HepG2 (cell line): ENCODE data around the gene SLC9A8. TPM values are rescaled to one million over a fixed set of nuclear protein-coding genes. Genes with fewer than 3 reads are reported as not detected.
A peak's percentile ranks its signal among the peaks of the same experiment; 100 is the strongest.

Experiments
- AKAP8 ChIP-seq: sonication (generic); formaldehyde crosslinking; IDR thresholded peaks from 2 replicates; pipeline ENCODE4 v1.5.1; 2020; ENCODE audit warnings: mild to moderate bottlenecking, missing genetic modification reagents
- CTCF ChIP-seq: sonication (generic); formaldehyde crosslinking; IDR thresholded peaks from 2 replicates; pipeline ENCODE4 v1.5.0; 2020; ENCODE audit warnings: mild to moderate bottlenecking, missing genetic modification reagents, moderate library complexity
- DPF2 ChIP-seq: sonication (generic); formaldehyde crosslinking; IDR thresholded peaks from 2 replicates; pipeline ENCODE4 v1.4.0; 2020; ENCODE audit warnings: mild to moderate bottlenecking, low read depth, missing genetic modification reagents, borderline replicate concordance
- ERF ChIP-seq: IDR thresholded peaks from 2 replicates; pipeline ENCODE4 v1.6.1; 2018; ENCODE audit warnings: missing biosample characterization, missing genetic modification reagents
- HDAC1 ChIP-seq: sonication (generic); formaldehyde crosslinking; IDR thresholded peaks from 2 replicates; pipeline ENCODE4 v1.5.1; 2020; ENCODE audit warnings: mild to moderate bottlenecking, missing genetic modification reagents
- HOXA9 ChIP-seq: sonication (generic); formaldehyde crosslinking; IDR thresholded peaks from 2 replicates; pipeline ENCODE4 v1.8.1; 2022; ENCODE audit warnings: missing genetic modification reagents, mild to moderate bottlenecking, moderate library complexity, borderline replicate concordance
- KDM1A ChIP-seq: IDR thresholded peaks from 2 replicates; pipeline ENCODE4 v1.6.1; 2016; ENCODE audit warnings: missing compliant biosample characterization
- KLF15 ChIP-seq: sonication (generic); formaldehyde crosslinking; IDR thresholded peaks from 2 replicates; pipeline ENCODE4 v1.8.1; 2023; ENCODE audit warnings: borderline replicate concordance, mild to moderate bottlenecking, inconsistent platforms, missing genetic modification reagents, mixed read lengths
- LCORL ChIP-seq, 2 experiments: fragments of 450-650 bp in 1 of 2; sonication (generic) in 1 of 2; formaldehyde crosslinking in 1 of 2; IDR thresholded peaks; 2 replicates each; pipeline versions ENCODE4 v1.5.0 to v1.6.1; 2017 to 2020; ENCODE audit warnings: antibody characterized with exemption in 1 of 2, missing genetic modification reagents in 1 of 2
- MAX ChIP-seq: IDR thresholded peaks from 2 replicates; pipeline ENCODE4 v1.6.1; 2012; ENCODE audit warnings: inconsistent platforms
- MIXL1 ChIP-seq: IDR thresholded peaks from 2 replicates; pipeline ENCODE4 v1.6.1; 2016
- STAG1 ChIP-seq: sonication (generic); formaldehyde crosslinking; IDR thresholded peaks from 2 replicates; pipeline ENCODE4 v1.4.0; 2020; ENCODE audit warnings: missing genetic modification reagents
- ZBTB25 ChIP-seq: IDR thresholded peaks from 2 replicates; pipeline ENCODE4 v1.6.1; 2018; ENCODE audit warnings: missing genetic modification reagents
- ZNF446 ChIP-seq: sonication (generic); formaldehyde crosslinking; IDR thresholded peaks from 2 replicates; pipeline ENCODE4 v1.5.0; 2020; ENCODE audit warnings: mild to moderate bottlenecking, missing genetic modification reagents
- ZNF496 ChIP-seq: sonication (generic); formaldehyde crosslinking; IDR thresholded peaks from 2 replicates; pipeline ENCODE4 v1.8.1; 2023; ENCODE audit warnings: mild to moderate bottlenecking, moderate library complexity, missing genetic modification reagents; ENCODE audit not compliant: insufficient replicate concordance
- ZNF713 ChIP-seq: sonication (generic); formaldehyde crosslinking; IDR thresholded peaks from 2 replicates; pipeline ENCODE4 v1.4.0; 2020; ENCODE audit warnings: mild to moderate bottlenecking, missing genetic modification reagents
- ZNF737 ChIP-seq: sonication (generic); formaldehyde crosslinking; IDR thresholded peaks from 2 replicates; pipeline ENCODE4 v1.5.0; 2020; ENCODE audit warnings: missing genetic modification reagents, mild to moderate bottlenecking, borderline replicate concordance
- ZSCAN20 ChIP-seq: sonication (generic); formaldehyde crosslinking; IDR thresholded peaks from 2 replicates; pipeline ENCODE4 v1.4.0; 2020; ENCODE audit warnings: missing genetic modification reagents, mild to moderate bottlenecking, borderline replicate concordance
- polyA plus RNA-seq, 8 experiments: library from polyadenylated mRNA; depleted of rRNA in 3 of 8; stranded (reverse) in 7 of 8; unstranded in 1 of 8; fragments of >200 nt; fragmentation: Illumina TruSeq in 4 of 8; extraction: Trizol in 4 of 8; gene quantifications; 2 replicates each; pipeline versions ENCODE4 v1.2.1 to v1.2.3, GENCODE V29; 2011 to 2016; ENCODE audit warnings: low read depth in 4 of 8, missing spikeins in 1 of 8, mixed read lengths in 1 of 8; ENCODE audit not compliant: insufficient read depth in 1 of 8
- total RNA-seq, 5 experiments: library from RNA; depleted of rRNA; stranded (reverse); fragments of >200 nt; fragmentation: Illumina TruSeq; extraction: Trizol; gene quantifications; 2 replicates each; pipeline ENCODE4 v1.2.3, GENCODE V29; 2016; ENCODE audit warnings: low read depth in 1 of 5
- TF ChIP-seq, protein P1 (sequence below): sonication (generic); formaldehyde crosslinking; IDR thresholded peaks from 2 replicates; pipeline ENCODE4 v1.9.0; 2021; ENCODE audit warnings: missing genetic modification reagents, mild to moderate bottlenecking, borderline replicate concordance
- TF ChIP-seq, protein P2 (sequence below): sonication (generic); formaldehyde crosslinking; IDR thresholded peaks from 2 replicates; pipeline ENCODE4 v1.5.0; 2020; ENCODE audit warnings: missing genetic modification reagents
- TF ChIP-seq, protein P3 (sequence below): sonication (generic); formaldehyde crosslinking; IDR thresholded peaks from 2 replicates; pipeline ENCODE4 v1.8.0; 2022; ENCODE audit warnings: mild to moderate bottlenecking, missing genetic modification reagents, moderate library complexity
- TF ChIP-seq, protein P4 (sequence below): sonication (generic); formaldehyde crosslinking; IDR thresholded peaks from 2 replicates; pipeline ENCODE4 v1.4.0; 2020; ENCODE audit warnings: mild to moderate bottlenecking, missing genetic modification reagents

Gene SLC9A8
- total and polyA plus RNA-seq, 2 of the 13 experiments (the other 11 are each of a cell fraction or from before 2014, with no cell fraction given) = 4.1 to 7.4 TPM

DNA sequence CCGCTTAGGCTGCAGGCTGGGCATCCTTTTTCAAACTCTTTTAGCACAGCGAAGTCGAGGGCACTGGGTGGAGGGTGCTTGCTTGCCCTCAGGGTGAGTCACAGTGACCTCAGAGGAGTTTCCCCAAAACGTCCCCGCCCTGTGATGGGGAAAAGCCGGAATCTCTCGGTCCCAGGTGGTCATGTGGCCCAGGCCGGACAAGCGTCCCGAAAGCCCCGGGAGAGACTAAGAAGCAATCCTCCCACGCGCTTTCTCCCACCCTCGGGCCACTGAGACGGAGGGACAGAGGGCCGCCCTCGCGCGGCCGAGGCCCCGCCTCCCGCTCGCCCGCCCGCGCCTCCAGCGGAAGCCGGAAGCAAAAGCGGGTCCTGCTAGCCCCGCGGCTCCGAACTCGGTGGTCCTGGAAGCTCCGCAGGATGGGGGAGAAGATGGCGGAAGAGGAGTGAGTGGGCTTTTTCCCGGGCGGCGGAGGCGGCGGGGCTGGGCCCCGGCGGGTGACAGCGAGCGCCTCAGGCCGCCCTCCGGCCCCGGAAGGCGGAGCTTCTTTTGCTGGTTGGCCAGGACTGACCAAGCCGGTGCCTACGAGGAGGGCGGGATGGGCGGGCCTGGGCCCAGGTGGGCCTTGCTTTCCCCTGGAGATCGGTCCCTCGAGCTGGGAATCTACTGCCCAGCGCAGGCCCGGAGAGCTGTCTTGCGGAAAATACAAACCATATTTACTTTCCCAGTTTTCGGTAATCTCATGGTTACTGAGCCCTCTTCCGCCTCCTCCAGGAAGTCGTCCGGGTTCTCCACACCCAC lies at the start of gene SLC9A8 (continued):
- TF ChIP-seq, protein P1, sequence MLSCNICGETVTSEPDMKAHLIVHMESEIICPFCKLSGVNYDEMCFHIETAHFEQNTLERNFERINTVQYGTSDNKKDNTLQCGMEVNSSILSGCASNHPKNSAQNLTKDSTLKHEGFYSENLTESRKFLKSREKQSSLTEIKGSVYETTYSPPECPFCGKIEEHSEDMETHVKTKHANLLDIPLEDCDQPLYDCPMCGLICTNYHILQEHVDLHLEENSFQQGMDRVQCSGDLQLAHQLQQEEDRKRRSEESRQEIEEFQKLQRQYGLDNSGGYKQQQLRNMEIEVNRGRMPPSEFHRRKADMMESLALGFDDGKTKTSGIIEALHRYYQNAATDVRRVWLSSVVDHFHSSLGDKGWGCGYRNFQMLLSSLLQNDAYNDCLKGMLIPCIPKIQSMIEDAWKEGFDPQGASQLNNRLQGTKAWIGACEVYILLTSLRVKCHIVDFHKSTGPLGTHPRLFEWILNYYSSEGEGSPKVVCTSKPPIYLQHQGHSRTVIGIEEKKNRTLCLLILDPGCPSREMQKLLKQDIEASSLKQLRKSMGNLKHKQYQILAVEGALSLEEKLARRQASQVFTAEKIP = no peak
- no peak; the same call in 1 of the 2 replicates for TF ChIP-seq AKAP8 (CRISPR knock-in tag)
- TF ChIP-seq ZNF713 (CRISPR knock-in tag) = no peak
- TF ChIP-seq HOXA9 = no peak
- no peak; the same call in 1 of the 2 replicates for TF ChIP-seq MIXL1 (CRISPR knock-in tag)
- TF ChIP-seq, protein P2, sequence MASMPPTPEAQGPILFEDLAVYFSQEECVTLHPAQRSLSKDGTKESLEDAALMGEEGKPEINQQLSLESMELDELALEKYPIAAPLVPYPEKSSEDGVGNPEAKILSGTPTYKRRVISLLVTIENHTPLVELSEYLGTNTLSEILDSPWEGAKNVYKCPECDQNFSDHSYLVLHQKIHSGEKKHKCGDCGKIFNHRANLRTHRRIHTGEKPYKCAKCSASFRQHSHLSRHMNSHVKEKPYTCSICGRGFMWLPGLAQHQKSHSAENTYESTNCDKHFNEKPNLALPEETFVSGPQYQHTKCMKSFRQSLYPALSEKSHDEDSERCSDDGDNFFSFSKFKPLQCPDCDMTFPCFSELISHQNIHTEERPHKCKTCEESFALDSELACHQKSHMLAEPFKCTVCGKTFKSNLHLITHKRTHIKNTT = no peak
- peak; percentile 74; the same call in 1 of the 2 replicates for TF ChIP-seq MAX
- TF ChIP-seq, protein P3, sequence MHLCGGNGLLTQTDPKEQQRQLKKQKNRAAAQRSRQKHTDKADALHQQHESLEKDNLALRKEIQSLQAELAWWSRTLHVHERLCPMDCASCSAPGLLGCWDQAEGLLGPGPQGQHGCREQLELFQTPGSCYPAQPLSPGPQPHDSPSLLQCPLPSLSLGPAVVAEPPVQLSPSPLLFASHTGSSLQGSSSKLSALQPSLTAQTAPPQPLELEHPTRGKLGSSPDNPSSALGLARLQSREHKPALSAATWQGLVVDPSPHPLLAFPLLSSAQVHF (CRISPR knock-in tag) = no peak
- no peak; the same call in none of the 2 replicates for TF ChIP-seq ZSCAN20 (CRISPR knock-in tag)
- TF ChIP-seq DPF2 (CRISPR knock-in tag) = peak; percentile 21; the same call in 1 of the 2 replicates
- TF ChIP-seq ZNF446 (CRISPR knock-in tag) = peak; percentile 26; the same call in 1 of the 2 replicates
- TF ChIP-seq STAG1 (CRISPR knock-in tag) = peak; percentile 4; the same call in 1 of the 2 replicates
- TF ChIP-seq ZNF496 (CRISPR knock-in tag) = no peak
- TF ChIP-seq KDM1A (CRISPR knock-in tag) = no peak
- TF ChIP-seq KLF15 (CRISPR knock-in tag) = peak; percentile 39; the same call in 1 of the 2 replicates
- TF ChIP-seq ERF (CRISPR knock-in tag) = peak; percentile 95
- TF ChIP-seq, protein P4, sequence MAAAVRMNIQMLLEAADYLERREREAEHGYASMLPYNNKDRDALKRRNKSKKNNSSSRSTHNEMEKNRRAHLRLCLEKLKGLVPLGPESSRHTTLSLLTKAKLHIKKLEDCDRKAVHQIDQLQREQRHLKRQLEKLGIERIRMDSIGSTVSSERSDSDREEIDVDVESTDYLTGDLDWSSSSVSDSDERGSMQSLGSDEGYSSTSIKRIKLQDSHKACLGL (CRISPR knock-in tag) = no peak; the same call in none of the 2 replicates
- TF ChIP-seq ZBTB25 (CRISPR knock-in tag) = peak; percentile 74; the same call in 1 of the 2 replicates
- TF ChIP-seq CTCF (CRISPR knock-in tag) = peak; percentile 53
- no peak for TF ChIP-seq ZNF737 (CRISPR knock-in tag)
- peak; percentile 77 for TF ChIP-seq HDAC1 (CRISPR knock-in tag)
- no peak for TF ChIP-seq LCORL (IDR thresholded peaks at IDR 0.05)
- TF ChIP-seq LCORL (CRISPR knock-in tag; IDR thresholded peaks at IDR 0.05) = peak; percentile 89
